WERI-Rb-1 (cell line): ENCODE data around the gene CTDSP1.

Experiments
- DNase-seq: peaks from one replicate; pipeline ENCODE4 v3.0.0-alpha.2; 2020
- H3K27ac ChIP-seq: fragments of 250-450 bp; sonication (Bioruptor Pico); 2 replicates; pipeline ENCODE4 v1.5.1; 2020; ENCODE audit warnings: mild to moderate bottlenecking, moderate library complexity
- H3K27me3 ChIP-seq: fragments of 250-450 bp; sonication (Bioruptor Pico); 2 replicates; pipeline ENCODE4 v1.5.1; 2021; ENCODE audit warnings: mild to moderate bottlenecking, low read depth, moderate library complexity; ENCODE audit not compliant: insufficient read depth, severe bottlenecking
- H3K36me3 ChIP-seq: fragments of 250-450 bp; sonication (Bioruptor Pico); 2 replicates; pipeline ENCODE4 v1.5.1; 2020; ENCODE audit warnings: mild to moderate bottlenecking, moderate library complexity
- H3K4me3 ChIP-seq: 2 replicates; pipeline ENCODE4 v1.5.1; 2011; ENCODE audit warnings: low read depth, mild to moderate bottlenecking, control low read depth, low read length
- H3K9me3 ChIP-seq: fragments of 250-450 bp; sonication (Bioruptor Pico); 2 replicates; pipeline ENCODE4 v1.5.1; 2021; ENCODE audit warnings: mild to moderate bottlenecking, moderate library complexity; ENCODE audit not compliant: severe bottlenecking
- CTCF ChIP-seq: IDR thresholded peaks from 2 replicates; pipeline ENCODE4 v1.5.1; 2011; ENCODE audit warnings: low read depth, mild to moderate bottlenecking, control low read depth, inconsistent platforms, low read length

The CTDSP1 gene

GRCh38 chr2:218368150-218368528, 31.5 kb upstream of the CTDSP1 start:
- no peak for TF ChIP-seq CTCF
- no peak overlapping the region for H3K27ac ChIP-seq
- H3K4me3 ChIP-seq, result no peak overlapping the region
- no peaks in the 10 kb centered on the region for H3K27me3 ChIP-seq
- no peaks in the 10 kb centered on the region for H3K36me3 ChIP-seq
- peaks cover 3% of the 10 kb centered on the region for H3K9me3 ChIP-seq
- no peak for DNase-seq

- Histone ChIP-seq H3K27ac (no peak overlapping the region), H3K27me3 (no peaks in the 10 kb centered on the region), H3K4me3 (no peak overlapping the region), H3K36me3 (no peaks in the 10 kb centered on the region), H3K9me3 (peaks cover 3% of the 10 kb centered on the region)
- DNase-seq, result no peak
- no peak for TF ChIP-seq CTCF
Measured at GRCh38 chr2:218368621-218369153, 31.0 kb upstream of the CTDSP1 start.

GRCh38 chr2:218369330-218369729, 30.3 kb upstream of the CTDSP1 start:
- Histone ChIP-seq H3K27me3 (no peaks in the 10 kb centered on the region), H3K36me3 (no peaks in the 10 kb centered on the region), H3K4me3 (no peak overlapping the region), H3K9me3 (peaks cover 3% of the 10 kb centered on the region), H3K27ac (no peak overlapping the region)
- no peak for DNase-seq
- no peak for TF ChIP-seq CTCF

- DNase-seq, result no peak
- no peaks in the 10 kb centered on the region for H3K27me3 ChIP-seq
- no peak overlapping the region for H3K4me3 ChIP-seq
- no peak for TF ChIP-seq CTCF
- no peak overlapping the region for H3K27ac ChIP-seq
- H3K36me3 ChIP-seq, result no peaks in the 10 kb centered on the region
- peaks cover 3% of the 10 kb centered on the region for H3K9me3 ChIP-seq
Measured at GRCh38 chr2:218370410-218371063, 29.1 kb upstream of the CTDSP1 start.

- no peak overlapping the region for H3K4me3 ChIP-seq
- no peak for DNase-seq
- H3K36me3 ChIP-seq, result no peaks in the 10 kb centered on the region
- H3K27me3 ChIP-seq, result no peaks in the 10 kb centered on the region
- no peak overlapping the region for H3K27ac ChIP-seq
- TF ChIP-seq CTCF, result no peak
- no peaks in the 10 kb centered on the region for H3K9me3 ChIP-seq
Measured at GRCh38 chr2:218371983-218372350, 27.7 kb upstream of the CTDSP1 start.

GRCh38 chr2:218374795-218375194, 24.9 kb upstream of the CTDSP1 start:
- H3K36me3 ChIP-seq, result no peaks in the 10 kb centered on the region
- TF ChIP-seq CTCF, result no peak
- no peak overlapping the region for H3K4me3 ChIP-seq
- H3K27ac ChIP-seq, result no peak overlapping the region
- no peaks in the 10 kb centered on the region for H3K9me3 ChIP-seq
- no peak for DNase-seq
- no peaks in the 10 kb centered on the region for H3K27me3 ChIP-seq
